ENCODE data around the gene KCNQ1. TPM values are rescaled to one million over a fixed set of nuclear protein-coding genes. Genes with fewer than 3 reads are reported as not detected.

The KCNQ1 gene
- polyA plus RNA-seq, 1 donor from 2014 or later: not detected

GRCh38 chr11:2731130-2732125, 286.6 kb downstream of the KCNQ1 start:
- no peak overlapping the region for H2AFZ ChIP-seq (ENCODE audit: low read depth, low read length)
- H3F3A ChIP-seq (ENCODE audit: insufficient read depth, low read length, poor library complexity, severe bottlenecking): no peaks in the 10 kb centered on the region
- no peaks in the 10 kb centered on the region for H3K36me3 ChIP-seq (ENCODE audit: insufficient read depth, low read length)
- H3K4me3 ChIP-seq (ENCODE audit: low read length): no peak overlapping the region
- no peaks in the 10 kb centered on the region for H3K27me3 ChIP-seq (ENCODE audit: insufficient read depth, low read depth, low read length)
- TF ChIP-seq MXI1 (conservative IDR thresholded peaks at IDR 0.05; ENCODE audit: poor library complexity, severe bottlenecking): no peak
- TF ChIP-seq EZH2 (IDR thresholded peaks at IDR 0.05; ENCODE audit: borderline replicate concordance, insufficient read depth, low read length, poor library complexity, severe bottlenecking): no peak
- TF ChIP-seq EP300 (conservative IDR thresholded peaks at IDR 0.05; ENCODE audit: poor library complexity, severe bottlenecking): no peak
- TF ChIP-seq CTCF (IDR thresholded peaks at IDR 0.05; ENCODE audit: poor library complexity, severe bottlenecking): no peak
- TF ChIP-seq TAF1 (IDR thresholded peaks at IDR 0.05; ENCODE audit: low read depth): no peak
- no peak for TF ChIP-seq SMC3 (conservative IDR thresholded peaks at IDR 0.05; ENCODE audit: poor library complexity)
- TF ChIP-seq REST (IDR thresholded peaks at IDR 0.05; ENCODE audit: borderline replicate concordance): no peak
- TF ChIP-seq RAD21 (conservative IDR thresholded peaks at IDR 0.05): no peak
- no peak for TF ChIP-seq POLR2AphosphoS5 (IDR thresholded peaks at IDR 0.05)
- no peak overlapping the region for H3K27ac ChIP-seq (ENCODE audit: low read length)
- no peaks in the 10 kb centered on the region for H3K9me3 ChIP-seq (ENCODE audit: low read length)
- no peaks in the 10 kb centered on the region for H3K79me2 ChIP-seq (replicated peaks; ENCODE audit: insufficient read depth, low read length)
- no peaks in the 10 kb centered on the region for H3K9me2 ChIP-seq (ENCODE audit: insufficient read depth, low read length)
- no peak overlapping the region for H3K9ac ChIP-seq (ENCODE audit: low read length)
- H4K20me1 ChIP-seq (ENCODE audit: insufficient read depth): no peaks in the 10 kb centered on the region
- H3K4me2 ChIP-seq (ENCODE audit: low read length): no peak overlapping the region

GRCh38 chr11:2732261-2732939, 287.6 kb downstream of the KCNQ1 start:
- H3K9ac ChIP-seq (ENCODE audit: low read length): no peak overlapping the region
- H3K9me2 ChIP-seq (ENCODE audit: insufficient read depth, low read length): no peaks in the 10 kb centered on the region
- no peak overlapping the region for H3K4me2 ChIP-seq (ENCODE audit: low read length)
- no peak overlapping the region for H2AFZ ChIP-seq (ENCODE audit: low read depth, low read length)
- H3K36me3 ChIP-seq (ENCODE audit: insufficient read depth, low read length): no peaks in the 10 kb centered on the region
- no peak overlapping the region for H3K4me3 ChIP-seq (ENCODE audit: low read length)
- no peak overlapping the region for H3K27ac ChIP-seq (ENCODE audit: low read length)
- H3F3A ChIP-seq (ENCODE audit: insufficient read depth, low read length, poor library complexity, severe bottlenecking): no peaks in the 10 kb centered on the region
- H4K20me1 ChIP-seq (ENCODE audit: insufficient read depth): no peaks in the 10 kb centered on the region
- H3K9me3 ChIP-seq (ENCODE audit: low read length): no peaks in the 10 kb centered on the region
- no peaks in the 10 kb centered on the region for H3K79me2 ChIP-seq (replicated peaks; ENCODE audit: insufficient read depth, low read length)
- no peaks in the 10 kb centered on the region for H3K27me3 ChIP-seq (ENCODE audit: insufficient read depth, low read depth, low read length)
- no peak for TF ChIP-seq MXI1 (conservative IDR thresholded peaks at IDR 0.05; ENCODE audit: poor library complexity, severe bottlenecking)
- TF ChIP-seq EZH2 (IDR thresholded peaks at IDR 0.05; ENCODE audit: borderline replicate concordance, insufficient read depth, low read length, poor library complexity, severe bottlenecking): no peak
- TF ChIP-seq EP300 (conservative IDR thresholded peaks at IDR 0.05; ENCODE audit: poor library complexity, severe bottlenecking): no peak
- no peak for TF ChIP-seq POLR2AphosphoS5 (IDR thresholded peaks at IDR 0.05)
- no peak for TF ChIP-seq TAF1 (IDR thresholded peaks at IDR 0.05; ENCODE audit: low read depth)
- no peak for TF ChIP-seq RAD21 (conservative IDR thresholded peaks at IDR 0.05)
- no peak for TF ChIP-seq REST (IDR thresholded peaks at IDR 0.05; ENCODE audit: borderline replicate concordance)
- no peak for TF ChIP-seq CTCF (IDR thresholded peaks at IDR 0.05; ENCODE audit: poor library complexity, severe bottlenecking)
- no peak for TF ChIP-seq SMC3 (conservative IDR thresholded peaks at IDR 0.05; ENCODE audit: poor library complexity)

All from neural cell (in vitro differentiated cells).